Osteoblast (primary cell): ENCODE data around the gene ERC1. TPM values are rescaled to one million over a fixed set of nuclear protein-coding genes. Genes with fewer than 3 reads are reported as not detected.

Source experiments
- DNase-seq: peaks from one replicate; pipeline ENCODE4 v3.0.0; 2011; ENCODE audit warnings: low spot score, mixed read lengths; ENCODE audit not compliant: insufficient read length; ENCODE audit errors: missing footprints
- H2AFZ ChIP-seq: 2 replicates; pipeline ENCODE4 v1.6.0; 2011; ENCODE audit warnings: mild to moderate bottlenecking, low read length
- H3K27ac ChIP-seq: 2 replicates; pipeline ENCODE4 v1.5.1; 2011; ENCODE audit warnings: mild to moderate bottlenecking, low read depth, low read length, moderate library complexity
- H3K27me3 ChIP-seq: 2 replicates; pipeline ENCODE4 v1.6.0; 2012; ENCODE audit warnings: mild to moderate bottlenecking, control low read depth, inconsistent platforms, low read length, moderate library complexity; ENCODE audit not compliant: insufficient read depth
- H3K36me3 ChIP-seq: 2 replicates; pipeline ENCODE4 v1.5.1; 2011; ENCODE audit warnings: mild to moderate bottlenecking, low read length, control low read depth, moderate library complexity; ENCODE audit not compliant: insufficient read depth
- H3K4me1 ChIP-seq: 2 replicates; pipeline ENCODE4 v1.5.1; 2011; ENCODE audit warnings: mild to moderate bottlenecking, low read length, control low read depth, moderate library complexity; ENCODE audit not compliant: insufficient read depth
- H3K4me2 ChIP-seq: 2 replicates; pipeline ENCODE4 v1.6.0; 2011; ENCODE audit warnings: mild to moderate bottlenecking, low read length; ENCODE audit not compliant: insufficient read depth
- H3K4me3 ChIP-seq: fragments of 200-600 bp; sonication (generic); 3 replicates; pipeline ENCODE4 v1.5.1; 2012; ENCODE audit warnings: mild to moderate bottlenecking, low read length, inconsistent platforms; ENCODE audit not compliant: insufficient read depth
- H3K79me2 ChIP-seq: 2 replicates; pipeline ENCODE4 v1.6.0; 2012; ENCODE audit warnings: mild to moderate bottlenecking, low read length, control low read depth, inconsistent platforms; ENCODE audit not compliant: insufficient read depth
- H3K9me3 ChIP-seq: 2 replicates; pipeline ENCODE4 v1.5.1; 2011; ENCODE audit warnings: low read depth, low read length, control low read depth
- H4K20me1 ChIP-seq: 2 replicates; pipeline ENCODE4 v1.6.0; 2012; ENCODE audit warnings: mild to moderate bottlenecking, low read length, control low read depth; ENCODE audit not compliant: insufficient read depth
- CTCF ChIP-seq: IDR thresholded peaks from 2 replicates; pipeline ENCODE4 v1.5.1; 2011; ENCODE audit warnings: mild to moderate bottlenecking, low read depth, low read length, moderate library complexity; ENCODE audit errors: extremely low read depth
- total RNA-seq: library from RNA; depleted of rRNA; stranded (reverse); fragments of >200 nt; gene quantifications from 2 replicates; pipeline ENCODE4 v1.2.3, GENCODE V29; 2012

The ERC1 gene
- total RNA-seq, 1 donor = 36.2 TPM

GRCh38 chr12:1059162-1059561 lies 68.1 kb downstream of the ERC1 start:
- no peak overlapping the region for H3K4me2 ChIP-seq
- H2AFZ ChIP-seq = no peak overlapping the region
- H3K79me2 ChIP-seq = peaks cover 60% of the 10 kb centered on the region
- no peak for DNase-seq
- no peak overlapping the region for H3K27ac ChIP-seq
- H3K4me3 ChIP-seq = no peak overlapping the region
- no peaks in the 10 kb centered on the region for H3K27me3 ChIP-seq
- H3K36me3 ChIP-seq = no peaks in the 10 kb centered on the region
- TF ChIP-seq CTCF = no peak
- no peaks in the 10 kb centered on the region for H3K9me3 ChIP-seq
- no peaks in the 10 kb centered on the region for H4K20me1 ChIP-seq
- no peaks in the 10 kb centered on the region for H3K4me1 ChIP-seq

- Histone ChIP-seq H4K20me1 (peaks cover 3% of the 10 kb centered on the region), H3K27me3 (no peaks in the 10 kb centered on the region), H3K79me2 (peaks cover 72% of the 10 kb centered on the region), H3K9me3 (no peaks in the 10 kb centered on the region), H3K4me3 (no peak overlapping the region), H3K4me1 (no peaks in the 10 kb centered on the region), H3K4me2 (no peak overlapping the region), H3K27ac (no peak overlapping the region), H3K36me3 (no peaks in the 10 kb centered on the region), H2AFZ (no peak overlapping the region)
- no peak for DNase-seq
- no peak for TF ChIP-seq CTCF
Measured at GRCh38 chr12:1063852-1064251, 72.8 kb downstream of the ERC1 start.

GRCh38 chr12:1064317-1064716 lies 73.3 kb downstream of the ERC1 start:
- Histone ChIP-seq H4K20me1 (peaks cover 3% of the 10 kb centered on the region), H3K36me3 (no peaks in the 10 kb centered on the region), H3K79me2 (peaks cover 72% of the 10 kb centered on the region), H3K4me3 (no peak overlapping the region), H3K9me3 (no peaks in the 10 kb centered on the region), H3K4me2 (no peak overlapping the region), H3K27me3 (no peaks in the 10 kb centered on the region), H2AFZ (no peak overlapping the region), H3K27ac (no peak overlapping the region), H3K4me1 (no peaks in the 10 kb centered on the region)
- no peak for DNase-seq
- TF ChIP-seq CTCF = no peak

- no peak overlapping the region for H3K27ac ChIP-seq
- H3K79me2 ChIP-seq = peaks cover 76% of the 10 kb centered on the region
- H4K20me1 ChIP-seq = peaks cover 3% of the 10 kb centered on the region
- H3K4me3 ChIP-seq = no peak overlapping the region
- no peak overlapping the region for H3K4me2 ChIP-seq
- no peak for DNase-seq
- no peaks in the 10 kb centered on the region for H3K9me3 ChIP-seq
- H3K27me3 ChIP-seq = no peaks in the 10 kb centered on the region
- H3K36me3 ChIP-seq = no peaks in the 10 kb centered on the region
- no peaks in the 10 kb centered on the region for H3K4me1 ChIP-seq
- H2AFZ ChIP-seq = no peak overlapping the region
- no peak for TF ChIP-seq CTCF
Measured at GRCh38 chr12:1065629-1066028, 74.6 kb downstream of the ERC1 start.
